ENCODE measurements around the gene CCDC127. TPM values are rescaled to one million over a fixed set of nuclear protein-coding genes. Genes with fewer than 3 reads are reported as not detected.
"Not testable (repeated sequence)": the region's sequence is repeated elsewhere in the genome, so short reads cannot be mapped to it uniquely, and the experiment has no call there.

Gene CCDC127
- total RNA-seq, 2 experiments from 2014 or later = 5.3 to 5.9 TPM

DNA sequence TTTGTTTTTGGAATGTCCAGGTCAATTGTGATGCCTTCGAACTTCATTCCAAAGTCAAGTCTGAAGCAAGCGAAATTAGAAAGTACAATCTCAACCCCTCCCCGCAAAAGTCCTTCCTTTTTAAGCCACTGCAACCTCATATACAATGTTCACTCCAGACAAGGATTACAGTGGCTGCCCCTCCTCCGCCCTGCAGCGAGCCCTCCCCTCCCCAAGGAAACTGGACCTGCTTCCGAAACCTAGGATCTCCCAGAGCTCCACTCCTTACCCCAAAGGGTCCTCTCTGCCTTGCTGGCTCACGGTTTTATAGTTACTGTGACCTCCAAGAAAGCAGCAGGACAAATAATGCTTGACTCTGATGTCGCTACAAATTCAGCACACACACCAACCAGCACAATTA, 16.3 kb downstream of the CCDC127 start:
- Mint-ChIP-seq H3K4me3 (no peak overlapping the region), H3K27me3 (no peaks in the 10 kb centered on the region), H3K9me3 (no peaks in the 10 kb centered on the region), H3K4me1 (no peaks in the 10 kb centered on the region), H3K27ac (no peak overlapping the region), H3K36me3 (no peaks in the 10 kb centered on the region)
- no peak for DNase-seq

- DNase-seq = no peak
- no peaks in the 10 kb centered on the region for H3K27me3 Mint-ChIP-seq
- H3K27ac Mint-ChIP-seq = no peak overlapping the region
- H3K4me3 Mint-ChIP-seq = no peak overlapping the region
- H3K9me3 Mint-ChIP-seq = no peaks in the 10 kb centered on the region
- H3K4me1 Mint-ChIP-seq = no peaks in the 10 kb centered on the region
- H3K36me3 Mint-ChIP-seq = no peaks in the 10 kb centered on the region
These were observed 17.0 kb downstream of the CCDC127 start for GRCh38 chr5:200985-201384.

DNA sequence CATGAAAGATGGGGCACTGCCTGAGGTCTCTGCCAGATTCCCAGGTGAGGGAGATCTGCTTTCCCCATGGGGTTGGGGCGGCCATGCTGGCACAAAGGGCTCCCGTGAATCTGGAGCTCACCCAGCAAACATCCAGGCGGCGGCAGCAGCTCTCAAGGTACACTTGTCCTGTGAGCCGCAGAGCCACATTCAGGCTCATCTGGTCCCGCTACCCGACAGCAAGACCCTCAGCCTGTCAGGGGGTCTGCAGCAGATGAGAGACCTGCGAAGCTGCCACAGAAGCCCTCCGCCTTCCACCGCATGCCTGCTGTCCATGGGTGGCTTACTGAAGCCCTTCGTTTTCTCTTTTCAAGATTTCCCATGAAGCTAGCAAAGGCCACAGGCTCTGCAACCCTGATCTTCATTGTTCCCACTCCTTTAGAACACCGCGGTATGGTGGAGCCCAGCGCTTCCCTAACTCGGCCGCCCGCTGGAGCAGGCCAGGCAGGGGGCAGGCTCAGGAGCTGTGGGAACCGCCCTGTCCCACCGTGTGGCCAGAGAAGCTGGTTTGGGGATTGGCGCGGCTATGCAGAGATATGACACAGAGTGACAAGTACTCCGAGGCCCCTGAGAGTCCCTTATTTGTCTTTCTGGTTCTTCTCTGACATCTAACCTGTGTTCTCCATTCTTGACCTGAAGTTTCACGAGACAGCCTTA, 17.9 kb downstream of the CCDC127 start:
- no peaks in the 10 kb centered on the region for H3K4me1 Mint-ChIP-seq
- H3K9me3 Mint-ChIP-seq = no peaks in the 10 kb centered on the region
- no peaks in the 10 kb centered on the region for H3K36me3 Mint-ChIP-seq
- H3K4me3 Mint-ChIP-seq = no peak overlapping the region
- DNase-seq = no peak
- no peak overlapping the region for H3K27ac Mint-ChIP-seq
- H3K27me3 Mint-ChIP-seq = no peaks in the 10 kb centered on the region

DNA sequence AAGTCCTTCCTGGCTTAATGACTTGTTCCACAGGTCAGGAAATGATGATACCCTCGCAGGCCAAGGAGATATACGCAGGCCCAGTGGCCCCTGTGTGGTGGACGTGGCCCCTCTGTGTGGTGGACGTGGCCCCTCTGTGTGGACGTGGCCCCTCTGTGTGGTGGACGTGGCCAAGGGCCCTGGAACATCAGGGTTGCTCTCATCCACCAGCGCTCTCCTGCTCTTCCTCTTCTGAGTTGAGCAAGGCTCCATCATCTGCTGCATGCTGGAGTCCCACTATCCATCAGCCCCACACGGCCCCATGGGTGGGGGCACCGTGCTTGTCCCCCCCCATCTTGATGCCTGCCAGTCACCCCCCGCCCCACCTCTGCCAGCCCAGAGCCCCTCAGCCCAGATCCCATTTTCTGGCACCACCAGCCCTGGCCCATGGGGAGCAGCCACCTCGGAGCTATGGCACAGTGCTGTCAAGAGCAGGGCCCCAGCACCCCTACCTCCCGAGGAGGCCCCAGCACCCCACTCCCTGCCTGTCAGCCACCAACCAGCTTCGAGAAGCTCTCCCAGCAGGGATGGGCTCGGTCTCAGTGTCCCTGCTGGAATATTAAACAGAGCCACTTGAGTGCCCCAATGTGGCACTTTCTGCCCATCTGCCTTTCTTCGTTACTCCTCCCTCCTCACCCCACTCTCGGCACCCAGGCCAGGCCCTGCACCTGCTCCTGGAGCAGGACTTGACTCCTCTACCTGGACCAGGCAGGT, 18.6 kb downstream of the CCDC127 start:
- no peak overlapping the region for H3K4me3 Mint-ChIP-seq

GRCh38 chr5:198516-199196, 19.3 kb downstream of the CCDC127 start:
- no peak overlapping the region for H3K4me3 Mint-ChIP-seq
- H3K36me3 Mint-ChIP-seq = no peaks in the 10 kb centered on the region
- no peak for DNase-seq
- H3K9me3 Mint-ChIP-seq = no peaks in the 10 kb centered on the region
- no peaks in the 10 kb centered on the region for H3K4me1 Mint-ChIP-seq
- H3K27ac Mint-ChIP-seq = no peak overlapping the region
- no peaks in the 10 kb centered on the region for H3K27me3 Mint-ChIP-seq

More for the DNA sequence above, 18.6 kb downstream of the CCDC127 start:
- H3K4me1 Mint-ChIP-seq = no peaks in the 10 kb centered on the region
- H3K36me3 Mint-ChIP-seq = no peaks in the 10 kb centered on the region
- no peak for DNase-seq
- no peaks in the 10 kb centered on the region for H3K27me3 Mint-ChIP-seq
- H3K27ac Mint-ChIP-seq = no peak overlapping the region
- no peaks in the 10 kb centered on the region for H3K9me3 Mint-ChIP-seq

DNA sequence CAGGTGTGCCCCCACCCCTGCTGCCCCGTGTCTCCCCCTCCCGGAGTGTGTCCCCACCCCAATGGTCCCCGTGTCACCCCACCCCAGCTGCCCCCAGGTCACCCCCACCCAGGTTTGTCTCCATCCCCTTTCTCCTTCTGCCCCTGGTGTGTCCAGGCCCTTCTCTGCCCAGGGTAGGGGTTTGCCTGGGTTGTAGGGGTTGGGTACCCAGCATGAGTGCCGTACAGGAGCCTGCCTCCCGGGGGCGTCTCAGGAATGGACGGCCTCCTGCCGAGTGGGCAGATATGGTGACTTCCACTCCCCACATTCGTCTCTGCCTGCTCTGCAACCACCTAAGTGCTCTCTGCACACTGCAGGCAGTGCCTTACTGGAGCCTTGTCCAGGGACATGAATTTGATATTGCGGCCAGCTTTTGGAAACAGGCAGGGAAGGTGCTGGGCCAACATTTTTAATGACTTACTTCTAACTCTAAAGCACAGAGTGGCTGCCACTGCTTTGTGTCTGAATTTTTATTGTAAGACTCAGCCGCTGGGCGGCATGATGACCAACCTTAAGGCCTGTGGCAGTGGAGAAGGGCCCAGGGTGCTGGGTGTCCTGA, 20.0 kb downstream of the CCDC127 start:
- no peak overlapping the region for H3K27ac Mint-ChIP-seq
- no peaks in the 10 kb centered on the region for H3K9me3 Mint-ChIP-seq
- H3K4me3 Mint-ChIP-seq = no peak overlapping the region
- H3K4me1 Mint-ChIP-seq = no peaks in the 10 kb centered on the region
- no peaks in the 10 kb centered on the region for H3K36me3 Mint-ChIP-seq
- DNase-seq = no peak
- H3K27me3 Mint-ChIP-seq = no peaks in the 10 kb centered on the region

DNA sequence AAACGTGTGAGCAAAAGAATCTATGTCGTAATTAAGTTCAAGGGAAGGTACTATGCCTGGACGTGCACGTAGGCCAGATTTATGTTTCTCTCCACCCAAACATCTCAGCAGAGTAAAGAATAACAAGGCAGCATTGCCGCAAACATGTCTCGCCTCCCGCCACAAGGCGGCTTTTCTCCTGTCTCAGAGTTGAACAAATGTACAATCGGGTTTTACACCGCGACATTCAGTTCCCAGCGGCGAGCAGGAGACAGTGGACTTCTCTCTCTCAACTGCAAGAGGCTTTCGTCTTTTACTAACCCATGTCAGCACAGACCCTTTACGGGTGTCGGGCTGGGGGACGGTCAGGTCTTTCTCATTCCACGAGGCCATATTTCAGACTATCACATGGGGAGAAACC, 20.9 kb downstream of the CCDC127 start:
- not testable (repeated sequence) for H3K9me3 Mint-ChIP-seq, H3K27ac Mint-ChIP-seq, H3K36me3 Mint-ChIP-seq, H3K27me3 Mint-ChIP-seq, H3K4me3 Mint-ChIP-seq, H3K4me1 Mint-ChIP-seq, DNase-seq

DNA sequence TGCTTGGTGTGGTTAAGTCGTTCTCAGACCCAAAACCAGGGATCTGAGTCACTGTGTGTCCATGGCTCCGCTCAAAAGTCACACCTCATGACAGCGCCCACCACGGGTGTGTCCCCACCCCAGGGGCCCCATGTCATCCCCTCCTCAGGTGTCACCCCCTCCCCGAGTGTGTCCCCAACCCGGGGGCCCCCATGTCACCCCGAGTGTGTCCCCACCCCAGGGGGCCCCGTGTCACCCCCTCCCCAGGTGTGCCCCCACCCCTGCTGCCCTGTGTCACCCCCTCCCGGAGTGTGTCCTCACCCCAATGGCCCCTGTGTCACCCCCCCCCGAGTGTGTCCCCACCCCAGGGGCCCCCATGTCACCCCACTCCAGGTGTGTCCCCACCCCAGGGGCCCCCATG, 21.6 kb downstream of the CCDC127 start:
- no peaks in the 10 kb centered on the region for H3K36me3 Mint-ChIP-seq
- no peaks in the 10 kb centered on the region for H3K27me3 Mint-ChIP-seq
- no peaks in the 10 kb centered on the region for H3K4me1 Mint-ChIP-seq
- no peaks in the 10 kb centered on the region for H3K9me3 Mint-ChIP-seq
- H3K27ac Mint-ChIP-seq = no peak overlapping the region
- no peak for DNase-seq
- no peak overlapping the region for H3K4me3 Mint-ChIP-seq

DNA sequence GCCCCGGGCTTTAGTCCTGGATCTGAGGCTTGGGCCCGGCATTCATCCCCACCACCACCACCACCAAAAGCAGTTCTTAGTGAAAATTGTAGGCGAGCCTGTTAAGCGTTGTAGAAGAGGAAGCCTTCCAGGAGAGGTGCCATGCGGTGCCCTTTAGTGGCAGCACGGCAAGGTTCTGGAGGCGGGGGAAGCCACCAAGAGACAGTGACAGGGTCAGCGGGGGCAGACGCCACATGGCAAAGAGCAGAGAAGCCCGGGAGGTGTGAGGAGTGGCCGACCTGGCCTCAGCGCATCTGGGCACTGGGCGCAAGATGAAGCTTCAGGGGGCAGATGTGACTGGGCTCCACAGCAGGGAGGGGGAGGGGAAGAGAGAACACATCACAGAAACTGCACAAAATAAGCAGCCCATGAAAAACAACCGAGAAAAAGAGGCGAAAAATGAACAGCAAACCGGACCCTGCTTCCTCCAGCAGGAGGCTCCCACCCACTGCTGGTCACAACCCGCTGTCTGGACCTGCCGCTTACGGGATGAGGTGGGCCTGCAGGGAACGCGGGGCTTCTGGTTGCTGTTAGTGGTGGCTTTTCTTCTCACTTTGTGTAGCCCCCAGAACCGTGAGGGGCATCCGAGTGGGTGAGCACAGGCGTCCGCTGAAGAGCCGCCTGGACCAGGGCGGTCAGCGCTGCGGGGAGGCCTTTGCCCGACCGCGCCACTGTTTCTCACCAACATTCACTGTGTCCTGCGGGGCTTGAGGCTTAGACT, 22.4 kb downstream of the CCDC127 start:
- Mint-ChIP-seq H3K27me3 (no peaks in the 10 kb centered on the region), H3K9me3 (no peaks in the 10 kb centered on the region)
- no peak for DNase-seq

GRCh38 chr5:194603-195209, 23.2 kb downstream of the CCDC127 start:
- H3K9me3 Mint-ChIP-seq = no peaks in the 10 kb centered on the region
- no peaks in the 10 kb centered on the region for H3K36me3 Mint-ChIP-seq
- peaks cover 5% of the 10 kb centered on the region for H3K4me1 Mint-ChIP-seq
- no peak overlapping the region for H3K4me3 Mint-ChIP-seq
- DNase-seq = no peak
- H3K27me3 Mint-ChIP-seq = no peaks in the 10 kb centered on the region
- H3K27ac Mint-ChIP-seq = no peak overlapping the region

More for the DNA sequence above, 22.4 kb downstream of the CCDC127 start:
- no peaks in the 10 kb centered on the region for H3K4me1 Mint-ChIP-seq
- H3K4me3 Mint-ChIP-seq = no peak overlapping the region
- no peaks in the 10 kb centered on the region for H3K36me3 Mint-ChIP-seq
- no peak overlapping the region for H3K27ac Mint-ChIP-seq

- no peak for DNase-seq
- no peaks in the 10 kb centered on the region for H3K9me3 Mint-ChIP-seq
- H3K36me3 Mint-ChIP-seq = no peaks in the 10 kb centered on the region
- no peaks in the 10 kb centered on the region for H3K27me3 Mint-ChIP-seq
- H3K4me1 Mint-ChIP-seq = peaks cover 5% of the 10 kb centered on the region
- H3K27ac Mint-ChIP-seq = no peak overlapping the region
- no peak overlapping the region for H3K4me3 Mint-ChIP-seq
These were observed 23.9 kb downstream of the CCDC127 start for GRCh38 chr5:194102-194501.

DNA sequence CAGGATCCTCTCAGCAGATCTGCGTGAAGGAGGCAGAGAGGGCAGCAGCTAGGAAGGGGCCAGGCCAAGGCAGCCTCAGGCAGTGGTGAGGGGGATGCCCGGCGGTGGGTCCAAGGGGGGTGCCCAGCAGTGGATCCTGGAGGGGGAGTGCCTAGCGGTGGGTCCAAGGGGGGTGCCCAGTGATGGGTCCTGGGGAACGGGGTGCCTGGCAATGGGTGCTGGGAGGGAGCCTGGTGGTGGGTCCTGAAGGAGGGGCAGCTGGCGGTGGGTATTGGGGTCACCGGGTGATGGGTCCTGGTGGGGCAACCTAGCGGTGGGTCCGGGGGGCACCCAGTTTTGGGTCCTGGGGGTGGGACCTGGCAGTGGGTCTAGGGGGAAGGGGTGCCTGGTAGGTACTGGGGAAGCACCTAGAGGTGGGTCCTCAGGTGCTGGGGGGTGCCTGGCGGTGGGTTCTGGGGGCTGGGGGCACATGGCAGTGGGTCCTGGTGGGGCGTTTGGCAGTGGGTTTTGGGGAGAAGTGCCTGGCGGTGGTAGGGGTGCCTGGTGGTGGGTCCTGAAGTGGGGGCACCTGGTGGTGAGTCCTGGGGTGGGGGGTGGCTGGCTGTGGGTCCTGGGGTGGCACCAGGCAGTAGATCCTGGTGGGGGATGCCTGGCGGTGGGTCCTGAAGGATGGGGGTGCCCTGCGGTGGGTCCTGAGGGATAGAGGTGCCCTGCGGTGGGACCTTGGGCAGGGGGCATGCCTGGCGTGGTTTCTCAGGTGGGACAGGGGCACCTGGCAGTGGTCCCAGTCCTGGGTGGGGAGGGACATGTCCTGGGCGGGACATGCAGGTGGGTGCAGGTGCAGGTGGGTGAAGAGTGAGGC, 24.8 kb downstream of the CCDC127 start:
- H3K9me3 Mint-ChIP-seq = no peaks in the 10 kb centered on the region
- no peak overlapping the region for H3K27ac Mint-ChIP-seq

DNA sequence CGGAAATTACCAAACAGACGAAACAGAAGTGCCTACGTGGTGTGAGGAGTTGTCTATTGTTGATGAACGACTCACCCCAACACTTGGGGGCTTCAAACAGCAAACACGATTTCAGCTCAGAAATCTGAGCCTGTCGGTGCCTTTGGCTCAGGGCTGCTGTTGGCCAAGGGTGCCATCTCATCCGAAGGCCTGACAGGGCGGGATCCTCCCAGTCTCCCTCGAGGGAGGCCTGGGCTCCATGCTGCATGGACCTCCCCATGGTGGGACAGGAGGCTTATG, 25.3 kb downstream of the CCDC127 start:
- Mint-ChIP-seq H3K4me1 (peaks cover 11% of the 10 kb centered on the region), H3K4me3 (no peak overlapping the region), H3K36me3 (no peaks in the 10 kb centered on the region), H3K27ac (no peak overlapping the region), H3K9me3 (no peaks in the 10 kb centered on the region), H3K27me3 (no peaks in the 10 kb centered on the region)
- no peak for DNase-seq

More for the DNA sequence above, 24.8 kb downstream of the CCDC127 start:
- Mint-ChIP-seq H3K4me1 (peaks cover 10% of the 10 kb centered on the region), H3K36me3 (no peaks in the 10 kb centered on the region), H3K27me3 (no peaks in the 10 kb centered on the region), H3K4me3 (no peak overlapping the region)
- DNase-seq = no peak
